HCT116 (cell line): Measurements from ENCODE around the gene TTC38. TPM values are rescaled to one million over a fixed set of nuclear protein-coding genes. Genes with fewer than 3 reads are reported as not detected.

ENCODE experiments used
- ATAC-seq: fragments of 200-7000 bp; cut with Tn5 transposase; 2 replicates; pipeline ENCODE4 v1.9.1; 2020; ENCODE audit warnings: mild to moderate bottlenecking, moderate library complexity
- BruUV-seq: library from RNA; stranded (reverse); fragments of 400-500 nt; replicated peaks from 2 replicates; lab custom pipeline; 2021; lab: Mats Ljungman, UMichigan
- CTCF ChIA-PET: fragments of 300-600 bp; sonication (Branson Sonifier 250); formaldehyde crosslinking; loops from one replicate; lab custom pipeline; 2021; ENCODE audit warnings: antibody characterized with exemption; lab: Charles Lee
- POLR2A ChIA-PET: fragments of 300-600, 350-600 bp; sonication (Branson Sonifier 250); formaldehyde crosslinking; loops from one replicate; lab custom pipeline; 2021; ENCODE audit warnings: antibody characterized with exemption; lab: Charles Lee
- RAD21 ChIA-PET, 2 experiments: fragments of 300-600 bp; sonication (Branson Sonifier 250); formaldehyde crosslinking; loops; one replicate each; lab custom pipeline; 2023; ENCODE audit warnings: low total read pairs in 2 of 2; ENCODE audit not compliant: uncharacterized antibody in 2 of 2, unreplicated experiment in 2 of 2, low non-redundant PET in 1 of 2; lab: Charles Lee
- DNase-seq: peaks from one replicate; pipeline ENCODE4 v3.0.0-alpha.2; 2010; ENCODE audit warnings: low read depth, low spot score
- H2AFZ ChIP-seq: fragments of 200-600 bp; shearing (Covaris generic), sonication (generic); 2 replicates; pipeline ENCODE4 v1.6.1; 2017; ENCODE audit warnings: low read depth, mixed run types, mixed read lengths, antibody characterized with exemption, low read length; ENCODE audit not compliant: poor library complexity, severe bottlenecking
- H3K27ac ChIP-seq: 2 replicates; pipeline ENCODE4 v1.5.1; 2012; ENCODE audit warnings: low read depth, low read length
- H3K27me3 ChIP-seq: fragments of 200-600 bp; sonication (generic); 2 replicates; pipeline ENCODE4 v1.6.1; 2016; ENCODE audit warnings: mixed run types, low read length, mixed read lengths; ENCODE audit not compliant: insufficient read depth
- H3K36me3 ChIP-seq, 2 experiments: fragments of 200-500 bp in 1 of 2; fragments of 200-600 bp in 1 of 2; sonication (Bioruptor generic) in 1 of 2; sonication (generic) in 1 of 2; 2 replicates each; pipeline versions ENCODE4 v1.5.1 to v1.6.1; 2014 to 2016; ENCODE audit warnings: low read length in 2 of 2, inconsistent platforms in 1 of 2, mixed read lengths in 1 of 2, mixed run types in 1 of 2; ENCODE audit not compliant: insufficient read depth in 2 of 2, control insufficient read depth in 1 of 2
- H3K4me1 ChIP-seq, 2 experiments: fragments of 200-600 bp in 1 of 2; sonication (generic) in 1 of 2; 2 replicates each; pipeline versions ENCODE4 v1.5.1 to v1.6.1; 2012 to 2017; ENCODE audit warnings: low read length in 2 of 2, inconsistent platforms in 1 of 2, mild to moderate bottlenecking in 1 of 2, mixed read lengths in 1 of 2, mixed run types in 1 of 2, moderate library complexity in 1 of 2; ENCODE audit not compliant: insufficient read depth in 2 of 2, control insufficient read depth in 1 of 2
- H3K4me2 ChIP-seq: fragments of 200-600 bp; sonication (generic); 2 replicates; pipeline ENCODE4 v1.6.1; 2017; ENCODE audit warnings: mixed run types, low read length, mixed read lengths
- H3K4me3 ChIP-seq, 2 experiments: fragments of 200-600 bp in 1 of 2; sonication (generic) in 1 of 2; replicated peaks in 1 of 2; 2 replicates each; pipeline ENCODE4 v1.5.1; 2011 to 2016; ENCODE audit warnings: low read length in 2 of 2, control low read depth in 1 of 2, low read depth in 1 of 2, mild to moderate bottlenecking in 1 of 2, mixed read lengths in 1 of 2, mixed run types in 1 of 2
- H3K79me2 ChIP-seq: fragments of 200-600 bp; sonication (generic); 2 replicates; pipeline ENCODE4 v1.6.1; 2017; ENCODE audit warnings: mild to moderate bottlenecking, mixed run types, low read length, moderate library complexity, mixed read lengths; ENCODE audit not compliant: insufficient read depth
- H3K9ac ChIP-seq: fragments of 200-600 bp; sonication (generic); 2 replicates; pipeline ENCODE4 v1.6.1; 2016; ENCODE audit warnings: low read length, mixed read lengths
- H3K9me2 ChIP-seq: fragments of 200-600 bp; sonication (generic), shearing (Covaris generic); 2 replicates; pipeline ENCODE4 v1.6.1; 2017; ENCODE audit warnings: mixed run types, mild to moderate bottlenecking, moderate library complexity; ENCODE audit not compliant: insufficient read depth
- H3K9me3 ChIP-seq, 2 experiments: fragments of 200-500 bp in 1 of 2; fragments of 200-600 bp in 1 of 2; sonication (Bioruptor generic) in 1 of 2; sonication (generic) in 1 of 2; 2 replicates each; pipeline ENCODE4 v1.6.1; 2014 to 2017; ENCODE audit warnings: low read length in 2 of 2, mixed read lengths in 2 of 2, inconsistent platforms in 1 of 2, low read depth in 1 of 2, mild to moderate bottlenecking in 1 of 2, mixed run types in 1 of 2, moderate library complexity in 1 of 2; ENCODE audit not compliant: control insufficient read depth in 1 of 2, insufficient read depth in 1 of 2
- H4K20me1 ChIP-seq: fragments of 200-600 bp; sonication (generic), shearing (Covaris generic); 2 replicates; pipeline ENCODE4 v1.6.1; 2017; ENCODE audit warnings: mixed run types, mild to moderate bottlenecking, moderate library complexity; ENCODE audit not compliant: insufficient read depth
- CBX3 ChIP-seq: IDR thresholded peaks from 2 replicates; pipeline ENCODE4 v1.6.1; 2012; ENCODE audit warnings: low read depth
- CEBPB ChIP-seq: IDR thresholded peaks from 2 replicates; pipeline ENCODE4 v1.6.1; 2012; ENCODE audit warnings: low read depth
- CTCF ChIP-seq, 3 experiments: fragments of 200-600 bp in 1 of 3; sonication (generic) in 1 of 3; IDR thresholded peaks in 2 of 3; conservative IDR thresholded peaks in 1 of 3; 2 replicates each; pipeline ENCODE4 v1.5.1; 2012 to 2017; ENCODE audit warnings: low read depth in 2 of 3, low read length in 2 of 3, antibody characterized with exemption in 1 of 3, borderline replicate concordance in 1 of 3, control low read depth in 1 of 3, mild to moderate bottlenecking in 1 of 3, mixed read lengths in 1 of 3, mixed run types in 1 of 3, moderate library complexity in 1 of 3; ENCODE audit not compliant: insufficient read depth in 1 of 3
- EGR1 ChIP-seq: IDR thresholded peaks from 2 replicates; pipeline ENCODE4 v1.6.1; 2012; ENCODE audit warnings: low read depth
- EZH2 ChIP-seq: fragments of 200-600 bp; sonication (generic); IDR thresholded peaks from 2 replicates; pipeline ENCODE4 v1.6.1; 2017; ENCODE audit warnings: antibody characterized with exemption, mixed run types
- FOSL1 ChIP-seq: IDR thresholded peaks from 2 replicates; pipeline ENCODE4 v1.6.1; 2012; ENCODE audit warnings: low read depth
- MAX ChIP-seq: IDR thresholded peaks from 2 replicates; pipeline ENCODE4 v1.6.1; 2012
- POLR2A ChIP-seq: IDR thresholded peaks from 2 replicates; pipeline ENCODE4 v1.7.0; 2011; ENCODE audit warnings: borderline replicate concordance; ENCODE audit not compliant: insufficient read depth, insufficient read length; ENCODE audit errors: extremely low read depth
- POLR2AphosphoS5 ChIP-seq: IDR thresholded peaks from 2 replicates; pipeline ENCODE4 v1.6.1; 2011; ENCODE audit warnings: mild to moderate bottlenecking, low read depth, low read length, moderate library complexity
- RAD21 ChIP-seq: IDR thresholded peaks from 2 replicates; pipeline ENCODE4 v1.6.1; 2012; ENCODE audit warnings: low read depth, mild to moderate bottlenecking
- REST ChIP-seq: IDR thresholded peaks from 2 replicates; pipeline ENCODE4 v1.6.1; 2012; ENCODE audit warnings: low read depth
- SIN3A ChIP-seq: IDR thresholded peaks from 2 replicates; pipeline ENCODE4 v1.6.1; 2012; ENCODE audit warnings: low read depth
- SP1 ChIP-seq: IDR thresholded peaks from 2 replicates; pipeline ENCODE4 v1.6.1; 2012; ENCODE audit warnings: low read depth
- TCF7L2 ChIP-seq: IDR thresholded peaks from 2 replicates; pipeline ENCODE4 v1.7.0; 2011; ENCODE audit warnings: borderline replicate concordance, inconsistent platforms; ENCODE audit not compliant: insufficient read depth, insufficient read length; ENCODE audit errors: extremely low read depth
- YY1 ChIP-seq: IDR thresholded peaks from 2 replicates; pipeline ENCODE4 v1.6.1; 2011; ENCODE audit warnings: low read length, low read depth, moderate library complexity, mild to moderate bottlenecking; ENCODE audit not compliant: insufficient replicate concordance; ENCODE audit errors: extremely low read depth
- ZBTB33 ChIP-seq: IDR thresholded peaks from 2 replicates; pipeline ENCODE4 v1.6.1; 2011; ENCODE audit warnings: mild to moderate bottlenecking, low read length, moderate library complexity; ENCODE audit not compliant: insufficient replicate concordance; ENCODE audit errors: extremely low read depth
- ZFX ChIP-seq: fragments of 450-650 bp; IDR thresholded peaks from 2 replicates; pipeline ENCODE4 v1.6.1; 2017
- ZNF274 ChIP-seq: fragments of 200-500 bp; sonication (Bioruptor generic); IDR thresholded peaks from 2 replicates; pipeline ENCODE4 v1.6.1; 2014; ENCODE audit warnings: mild to moderate bottlenecking, low read depth, low read length, inconsistent platforms
- intact Hi-C: fragments of 100-400 bp; cut with micrococcal nuclease; formaldehyde crosslinking; loops from 2 replicates; pipeline ENCODE4 v1.10.0; 2022
- total RNA-seq: library from RNA; stranded (reverse); gene quantifications from one replicate; pipeline ENCODE4 v1.2.1, GENCODE V29; 2021; ENCODE audit not compliant: unreplicated experiment

Gene TTC38
- total RNA-seq, 1 experiment from 2014 or later = 22.9 TPM

GRCh38 chr22:46262449-46263215 lies 5.2 kb upstream of the TTC38 start:
- intact Hi-C loops = no loop called here

More at GRCh38 chr22:46262449-46263215, 5.2 kb upstream of the TTC38 start:
- ChIA-PET RAD21 (no interaction called here), POLR2A (no interaction called here), CTCF (no interaction called here)
- H3K9me2 ChIP-seq = no peaks in the 10 kb centered on the region
- no peak overlapping the region for H2AFZ ChIP-seq
- DNase-seq (no peak), ATAC-seq (no peak)
- no peak overlapping the region for H3K27ac ChIP-seq
- no peak overlapping the region for H3K4me2 ChIP-seq
- H3K4me3 ChIP-seq = no peak overlapping the region
- H3K79me2 ChIP-seq = no peaks in the 10 kb centered on the region
- TF ChIP-seq TCF7L2 (no peak), POLR2AphosphoS5 (no peak), ZNF274 (no peak), CTCF (IDR thresholded peaks at IDR 0.05 in 2 of 3, conservative IDR thresholded peaks at IDR 0.05 in 1 of 3; ENCODE audit: borderline replicate concordance in 1 of 3, insufficient read depth in 1 of 3, low read depth in 2 of 3, low read length in 2 of 3) (no peak), SP1 (no peak), YY1 (no peak), MAX (no peak), FOSL1 (no peak), CEBPB (no peak), ZBTB33 (no peak), SIN3A (no peak), RAD21 (no peak), EGR1 (no peak), POLR2A (no peak), EZH2 (no peak), CBX3 (no peak), REST (no peak), ZFX (no peak)
- H3K27me3 ChIP-seq = no peaks in the 10 kb centered on the region
- H3K9me3 ChIP-seq = 0 out of 4 replicates have a peak, but pooled peaks cover 0 to 3% of the 10 kb centered on the region in 2 experiments
- no peak overlapping the region for H3K9ac ChIP-seq
- no peaks in the 10 kb centered on the region for H4K20me1 ChIP-seq
- no TSS peak for BruUV-seq
- peaks cover 8 to 12% of the 10 kb centered on the region in 2 experiments for H3K4me1 ChIP-seq
- no peaks in the 10 kb centered on the region for H3K36me3 ChIP-seq
